Glutamatergic neuron (in vitro differentiated cells): ENCODE data around the gene TRPM5. TPM values are rescaled to one million over a fixed set of nuclear protein-coding genes. Genes with fewer than 3 reads are reported as not detected.

Source experiments
- DNase-seq: peaks from one replicate; pipeline ENCODE4 v3.0.0; 2022
- H3K27ac Mint-ChIP-seq: one replicate; pipeline ENCODE4 v1.8.0; 2020; ENCODE audit warnings: mild to moderate bottlenecking, mixed read lengths, inconsistent platforms; ENCODE audit not compliant: unreplicated experiment
- H3K27me3 Mint-ChIP-seq: one replicate; pipeline ENCODE4 v1.8.0; 2020; ENCODE audit warnings: mild to moderate bottlenecking, moderate library complexity, mixed read lengths, inconsistent platforms; ENCODE audit not compliant: unreplicated experiment
- H3K36me3 Mint-ChIP-seq: one replicate; pipeline ENCODE4 v1.8.0; 2020; ENCODE audit warnings: mild to moderate bottlenecking, mixed read lengths, inconsistent platforms; ENCODE audit not compliant: unreplicated experiment
- H3K4me1 Mint-ChIP-seq: one replicate; pipeline ENCODE4 v1.8.0; 2020; ENCODE audit warnings: mild to moderate bottlenecking, low read depth, mixed read lengths, inconsistent platforms; ENCODE audit not compliant: unreplicated experiment
- H3K4me3 Mint-ChIP-seq: one replicate; pipeline ENCODE4 v1.8.0; 2020; ENCODE audit warnings: mild to moderate bottlenecking, mixed read lengths, inconsistent platforms; ENCODE audit not compliant: unreplicated experiment
- H3K9me3 Mint-ChIP-seq: one replicate; pipeline ENCODE4 v1.8.0; 2020; ENCODE audit warnings: mild to moderate bottlenecking, moderate library complexity, mixed read lengths, inconsistent platforms; ENCODE audit not compliant: unreplicated experiment
- total RNA-seq: library from RNA; stranded (reverse); fragmentation: NEBNext Ultra II Directional; extraction: Animal tissue kit (Norgen Biotek cat#: 25700); gene quantifications from one replicate; pipeline ENCODE4 v1.2.1, GENCODE V29; 2021; ENCODE audit not compliant: unreplicated experiment
- TF ChIP-seq, protein P1 (sequence below): fragments of 200-600 bp; sonication (generic); IDR thresholded peaks from one replicate; pipeline ENCODE4 v1.5.0; 2021; ENCODE audit not compliant: partially characterized antibody, unreplicated experiment

TRPM5 gene
- total RNA-seq, 1 donor from 2014 or later: not detected

DNA sequence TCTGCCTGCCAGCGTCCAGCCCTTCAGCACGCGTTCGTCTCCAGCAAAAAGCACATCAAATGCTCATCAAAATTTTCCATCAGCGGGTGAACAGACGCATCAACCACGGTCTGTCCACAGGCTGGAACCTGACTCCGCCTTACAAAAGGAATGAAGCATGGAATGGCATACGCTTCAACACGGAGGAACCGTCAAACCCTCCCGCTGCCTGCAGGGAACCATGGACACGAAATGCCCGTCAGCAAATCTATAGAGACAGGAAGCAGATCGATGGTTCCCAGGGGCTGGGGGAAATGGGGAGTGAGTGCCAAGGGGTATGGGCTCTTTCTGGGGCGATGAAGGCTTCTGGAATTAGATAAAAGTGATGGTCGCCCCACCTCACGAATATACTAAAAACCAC is 27.5 kb downstream of the TRPM5 start:
- TF ChIP-seq, protein P1, sequence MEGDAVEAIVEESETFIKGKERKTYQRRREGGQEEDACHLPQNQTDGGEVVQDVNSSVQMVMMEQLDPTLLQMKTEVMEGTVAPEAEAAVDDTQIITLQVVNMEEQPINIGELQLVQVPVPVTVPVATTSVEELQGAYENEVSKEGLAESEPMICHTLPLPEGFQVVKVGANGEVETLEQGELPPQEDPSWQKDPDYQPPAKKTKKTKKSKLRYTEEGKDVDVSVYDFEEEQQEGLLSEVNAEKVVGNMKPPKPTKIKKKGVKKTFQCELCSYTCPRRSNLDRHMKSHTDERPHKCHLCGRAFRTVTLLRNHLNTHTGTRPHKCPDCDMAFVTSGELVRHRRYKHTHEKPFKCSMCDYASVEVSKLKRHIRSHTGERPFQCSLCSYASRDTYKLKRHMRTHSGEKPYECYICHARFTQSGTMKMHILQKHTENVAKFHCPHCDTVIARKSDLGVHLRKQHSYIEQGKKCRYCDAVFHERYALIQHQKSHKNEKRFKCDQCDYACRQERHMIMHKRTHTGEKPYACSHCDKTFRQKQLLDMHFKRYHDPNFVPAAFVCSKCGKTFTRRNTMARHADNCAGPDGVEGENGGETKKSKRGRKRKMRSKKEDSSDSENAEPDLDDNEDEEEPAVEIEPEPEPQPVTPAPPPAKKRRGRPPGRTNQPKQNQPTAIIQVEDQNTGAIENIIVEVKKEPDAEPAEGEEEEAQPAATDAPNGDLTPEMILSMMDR: no peak
- H3K36me3 Mint-ChIP-seq: no peaks in the 10 kb centered on the region
- peaks cover 2% of the 10 kb centered on the region for H3K27me3 Mint-ChIP-seq
- H3K4me1 Mint-ChIP-seq: no peaks in the 10 kb centered on the region
- H3K27ac Mint-ChIP-seq: no peak overlapping the region
- DNase-seq: no peak
- no peak overlapping the region for H3K4me3 Mint-ChIP-seq
- peaks cover 3% of the 10 kb centered on the region for H3K9me3 Mint-ChIP-seq

DNA sequence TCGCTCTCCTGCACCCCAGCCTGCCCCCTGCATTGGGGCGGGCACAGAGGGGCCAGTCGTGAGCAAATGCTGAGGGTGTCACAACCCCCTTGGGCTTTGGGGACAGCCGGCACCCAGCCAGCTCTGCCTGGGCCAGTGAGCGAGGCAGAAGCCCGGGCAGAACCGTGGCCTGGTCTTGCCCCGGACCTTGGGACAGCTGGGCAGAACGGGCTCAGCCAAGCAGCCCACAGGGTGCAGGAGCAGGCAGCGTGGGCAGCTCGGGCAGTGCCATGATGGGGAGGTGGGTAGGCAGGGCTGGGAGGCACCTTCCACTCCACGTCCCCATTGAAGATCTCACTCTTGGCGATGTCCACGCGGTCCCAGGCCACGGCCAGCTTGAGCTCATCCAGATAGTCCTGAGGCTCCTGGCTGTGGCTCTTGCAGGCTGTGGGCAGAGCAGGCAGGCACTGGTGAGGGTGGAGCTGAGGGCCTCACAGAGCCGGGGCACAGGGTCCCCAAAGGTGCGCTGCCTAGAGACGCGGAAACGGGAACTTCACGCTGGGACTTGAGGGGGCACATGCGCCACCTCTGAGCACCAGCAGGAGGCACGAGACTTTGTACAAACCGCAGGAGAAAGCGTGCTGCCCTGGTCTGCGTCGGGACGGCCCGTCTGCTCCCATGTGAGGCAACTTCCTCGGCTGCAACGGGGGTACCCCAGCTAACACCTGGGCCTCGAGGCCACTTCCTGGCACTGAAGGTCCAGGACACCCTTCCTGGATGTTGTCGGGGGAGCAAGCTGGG is 28.5 kb downstream of the TRPM5 start:
- H3K27ac Mint-ChIP-seq: no peak overlapping the region
- DNase-seq: no peak
- TF ChIP-seq, protein P1: peak; percentile 27
- no peak overlapping the region for H3K4me3 Mint-ChIP-seq
- H3K4me1 Mint-ChIP-seq: no peaks in the 10 kb centered on the region
- peaks cover 4% of the 10 kb centered on the region for H3K27me3 Mint-ChIP-seq
- H3K36me3 Mint-ChIP-seq: no peaks in the 10 kb centered on the region
- peaks cover 3% of the 10 kb centered on the region for H3K9me3 Mint-ChIP-seq

DNA sequence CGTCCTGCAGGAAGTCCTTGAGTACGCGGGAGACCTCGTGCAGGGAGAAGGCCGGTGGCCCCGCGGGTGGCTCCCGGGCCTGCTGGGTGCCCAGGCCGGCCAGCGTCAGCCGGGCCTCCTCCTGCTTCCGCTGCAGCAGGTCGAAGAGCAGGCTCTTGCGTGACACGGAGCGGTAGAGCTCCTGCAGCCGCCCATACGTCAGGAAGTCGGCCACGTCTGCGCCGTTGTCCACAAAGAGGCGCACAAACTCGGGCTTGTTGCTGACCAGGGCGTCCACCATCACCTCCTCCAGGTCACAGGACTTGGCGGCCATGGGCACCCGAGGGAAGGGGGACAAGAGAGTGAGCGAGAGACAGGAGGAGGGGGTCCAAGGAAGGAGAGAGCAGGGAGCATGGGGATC is 29.1 kb downstream of the TRPM5 start:
- no peak overlapping the region for H3K27ac Mint-ChIP-seq
- no peak for DNase-seq
- no peaks in the 10 kb centered on the region for H3K36me3 Mint-ChIP-seq
- H3K9me3 Mint-ChIP-seq: peaks cover 3% of the 10 kb centered on the region
- no peak overlapping the region for H3K4me3 Mint-ChIP-seq
- TF ChIP-seq, protein P1: no peak
- peaks cover 4% of the 10 kb centered on the region for H3K27me3 Mint-ChIP-seq
- no peaks in the 10 kb centered on the region for H3K4me1 Mint-ChIP-seq

DNA sequence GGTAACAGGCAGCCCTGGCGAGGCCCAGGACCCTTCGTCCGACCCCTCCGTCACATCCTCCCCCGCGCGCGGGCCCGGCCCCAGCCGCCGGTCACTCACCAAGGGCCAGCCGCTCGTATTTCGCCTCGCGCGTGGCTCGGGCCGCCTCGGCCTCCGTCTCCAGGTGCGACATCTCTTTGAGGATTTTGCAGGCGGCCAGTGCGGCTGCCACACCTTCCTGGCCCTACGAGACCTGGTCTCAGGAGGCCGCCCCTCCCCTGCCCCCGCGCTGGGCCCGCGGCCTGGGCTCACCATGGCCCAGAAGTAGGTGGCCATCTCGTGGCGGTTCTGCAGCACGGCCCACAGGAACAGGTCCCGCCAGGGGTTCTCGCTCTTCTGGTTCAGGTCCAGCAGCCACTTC is 29.7 kb downstream of the TRPM5 start:
- DNase-seq: no peak
- TF ChIP-seq, protein P1: no peak
- H3K4me1 Mint-ChIP-seq: no peaks in the 10 kb centered on the region
- peaks cover 4% of the 10 kb centered on the region for H3K27me3 Mint-ChIP-seq
- peaks cover 3% of the 10 kb centered on the region for H3K9me3 Mint-ChIP-seq
- H3K27ac Mint-ChIP-seq: no peak overlapping the region
- no peaks in the 10 kb centered on the region for H3K36me3 Mint-ChIP-seq
- no peak overlapping the region for H3K4me3 Mint-ChIP-seq

DNA sequence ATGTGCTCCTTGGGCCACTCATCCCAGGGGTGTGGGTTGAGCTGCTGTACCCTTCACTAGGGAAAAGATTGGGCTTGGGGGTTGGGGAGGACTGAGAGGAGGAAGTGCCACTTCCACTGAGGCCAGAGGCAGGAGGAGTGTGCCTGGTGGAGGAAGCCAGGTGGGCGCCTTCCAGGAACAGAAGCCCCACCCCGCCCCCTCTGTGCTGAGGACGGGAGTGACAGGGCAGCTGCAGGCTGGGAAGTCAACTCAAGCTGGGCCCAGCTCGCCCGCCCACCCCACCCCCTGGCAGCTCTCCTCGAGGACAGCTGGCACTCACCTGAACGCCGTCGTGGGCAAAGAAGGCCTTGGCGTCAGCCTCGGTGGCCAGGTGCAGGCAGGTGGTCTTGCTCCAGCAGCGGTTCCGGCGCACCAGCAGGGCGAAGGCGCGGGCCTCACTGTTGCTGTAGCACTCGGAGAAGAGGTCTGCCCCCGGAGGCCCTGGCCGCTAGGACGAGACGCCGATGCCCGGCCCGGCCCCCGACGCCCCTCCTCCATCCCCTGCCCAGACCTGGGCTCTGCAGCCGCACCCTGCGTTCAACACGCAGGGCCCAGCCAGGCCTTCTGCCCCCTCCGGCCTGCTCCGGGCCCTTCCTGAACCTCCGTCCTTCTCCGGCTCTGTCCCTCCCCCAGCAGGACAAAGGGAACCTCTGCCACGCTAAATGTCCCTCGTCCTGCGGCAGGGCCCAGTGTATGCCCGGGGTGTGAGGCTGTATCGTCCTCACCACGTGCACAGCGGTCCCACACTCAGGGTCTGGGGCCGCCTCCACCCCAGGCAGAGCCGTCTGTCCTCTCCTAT is 30.4 kb downstream of the TRPM5 start:
- Mint-ChIP-seq H3K27ac (no peak overlapping the region), H3K4me3 (no peak overlapping the region), H3K36me3 (no peaks in the 10 kb centered on the region), H3K9me3 (peaks cover 3% of the 10 kb centered on the region), H3K27me3 (peaks cover 4% of the 10 kb centered on the region), H3K4me1 (no peaks in the 10 kb centered on the region)
- TF ChIP-seq, protein P1: no peak
- DNase-seq: no peak
